KMS-11 (cell line): ENCODE results near the gene FHOD1.

Experiments used
- H2AFZ ChIP-seq: fragments of 200-600 bp; sonication (generic); 2 replicates; pipeline ENCODE4 v1.6.1; 2016; ENCODE audit warnings: antibody characterized with exemption, mixed run types, low read depth
- H3K27ac ChIP-seq: fragments of 200-600 bp; sonication (generic); 2 replicates; pipeline ENCODE4 v1.6.1; 2016; ENCODE audit warnings: mild to moderate bottlenecking, mixed run types
- H3K27me3 ChIP-seq: fragments of 200-600 bp; sonication (generic); 2 replicates; pipeline ENCODE4 v1.6.1; 2017; ENCODE audit warnings: mild to moderate bottlenecking, low read depth, mixed run types, moderate library complexity; ENCODE audit not compliant: insufficient read depth
- H3K36me3 ChIP-seq: fragments of 200-600 bp; sonication (generic); 2 replicates; pipeline ENCODE4 v1.6.1; 2017; ENCODE audit warnings: mild to moderate bottlenecking, mixed run types; ENCODE audit not compliant: insufficient read depth
- H3K4me1 ChIP-seq: fragments of 200-600 bp; sonication (generic); 2 replicates; pipeline ENCODE4 v1.6.1; 2016; ENCODE audit warnings: mild to moderate bottlenecking, low read depth, mixed run types; ENCODE audit not compliant: poor library complexity, severe bottlenecking
- H3K4me2 ChIP-seq: fragments of 200-600 bp; sonication (generic); 2 replicates; pipeline ENCODE4 v1.7.0; 2016; ENCODE audit warnings: mild to moderate bottlenecking, mixed run types
- H3K4me3 ChIP-seq: fragments of 200-600 bp; sonication (generic); IDR thresholded peaks from 2 replicates; pipeline ENCODE4 v1.6.1; 2017; ENCODE audit warnings: low read depth, low read length, mixed read lengths; ENCODE audit not compliant: insufficient read depth
- H3K79me2 ChIP-seq: fragments of 200-600 bp; sonication (generic); 2 replicates; pipeline ENCODE4 v1.6.1; 2016; ENCODE audit warnings: low read depth, mixed run types; ENCODE audit not compliant: insufficient read depth
- H3K9ac ChIP-seq: fragments of 200-600 bp; sonication (generic); 2 replicates; pipeline ENCODE4 v1.6.1; 2016; ENCODE audit warnings: mild to moderate bottlenecking, mixed run types
- H4K20me1 ChIP-seq: fragments of 200-600 bp; sonication (generic); 2 replicates; pipeline ENCODE4 v1.6.1; 2016; ENCODE audit warnings: mild to moderate bottlenecking, mixed run types; ENCODE audit not compliant: insufficient read depth
- CTCF ChIP-seq: fragments of 200-600 bp; sonication (generic); conservative IDR thresholded peaks from 2 replicates; pipeline ENCODE4 v1.6.1; 2017; ENCODE audit warnings: low read depth, mild to moderate bottlenecking, antibody characterized with exemption, low read length, moderate library complexity, mixed read lengths

The FHOD1 gene

GRCh38 chr16:67254801-67255552 lies 7.7 kb upstream of the FHOD1 start:
- no peak for TF ChIP-seq CTCF
- no peak overlapping the region for H3K9ac ChIP-seq
- H3K4me2 ChIP-seq = no peak overlapping the region
- H3K36me3 ChIP-seq = no peaks in the 10 kb centered on the region
- no peak overlapping the region for H3K27ac ChIP-seq
- no peaks in the 10 kb centered on the region for H3K79me2 ChIP-seq
- no peak overlapping the region for H3K4me3 ChIP-seq
- H3K27me3 ChIP-seq = peaks cover 14% of the 10 kb centered on the region
- H2AFZ ChIP-seq = no peak overlapping the region
- H3K4me1 ChIP-seq = no peaks in the 10 kb centered on the region
- no peaks in the 10 kb centered on the region for H4K20me1 ChIP-seq

- no peak overlapping the region for H3K4me2 ChIP-seq
- no peak overlapping the region for H2AFZ ChIP-seq
- no peak overlapping the region for H3K27ac ChIP-seq
- no peak overlapping the region for H3K9ac ChIP-seq
- no peaks in the 10 kb centered on the region for H4K20me1 ChIP-seq
- no peak overlapping the region for H3K4me3 ChIP-seq
- peaks cover 34% of the 10 kb centered on the region for H3K27me3 ChIP-seq
- H3K79me2 ChIP-seq = no peaks in the 10 kb centered on the region
- H3K4me1 ChIP-seq = peaks cover 5% of the 10 kb centered on the region
- TF ChIP-seq CTCF = no peak
- H3K36me3 ChIP-seq = no peaks in the 10 kb centered on the region
Observed at GRCh38 chr16:67252609-67253497, 5.6 kb upstream of the FHOD1 start.

GRCh38 chr16:67250045-67250327 lies 2.7 kb upstream of the FHOD1 start:
- H3K4me2 ChIP-seq = no peak overlapping the region
- H2AFZ ChIP-seq = no peak overlapping the region
- no peak for TF ChIP-seq CTCF
- no peak overlapping the region for H3K4me3 ChIP-seq
- H3K27me3 ChIP-seq = peaks cover 34% of the 10 kb centered on the region
- H3K27ac ChIP-seq = no peak overlapping the region
- H3K9ac ChIP-seq = no peak overlapping the region
- peaks cover 18% of the 10 kb centered on the region for H3K4me1 ChIP-seq
- no peaks in the 10 kb centered on the region for H3K79me2 ChIP-seq
- no peaks in the 10 kb centered on the region for H3K36me3 ChIP-seq
- H4K20me1 ChIP-seq = no peaks in the 10 kb centered on the region

GRCh38 chr16:67249178-67250044 lies 2.1 kb upstream of the FHOD1 start:
- peaks cover 34% of the 10 kb centered on the region for H3K27me3 ChIP-seq
- H3K79me2 ChIP-seq = no peaks in the 10 kb centered on the region
- peak overlapping the region; percentile 97 for H2AFZ ChIP-seq
- H3K4me1 ChIP-seq = peaks cover 23% of the 10 kb centered on the region
- TF ChIP-seq CTCF = no peak
- peak overlapping the region; percentile 100 for H3K4me2 ChIP-seq
- H3K36me3 ChIP-seq = no peaks in the 10 kb centered on the region
- peak overlapping the region; percentile 57; the same call in 1 of the 2 replicates for H3K9ac ChIP-seq
- no peaks in the 10 kb centered on the region for H4K20me1 ChIP-seq
- H3K27ac ChIP-seq = no peak overlapping the region
- H3K4me3 ChIP-seq = no peak overlapping the region
